ENCODE results near the gene ZIC4.

Gene ZIC4

GRCh38 chr3:147389717-147390116 is 16.6 kb downstream of the ZIC4 start:
- no peak for DNase-seq

- DNase-seq: no peak
These were observed 17.4 kb downstream of the ZIC4 start for GRCh38 chr3:147388700-147389580.

GRCh38 chr3:147387885-147388699 is 18.3 kb downstream of the ZIC4 start:
- no peak for DNase-seq

- DNase-seq: no peak
These were observed 19.0 kb downstream of the ZIC4 start for GRCh38 chr3:147387291-147387884.

GRCh38 chr3:147385059-147386012 is 21.0 kb downstream of the ZIC4 start:
- no peak for DNase-seq

GRCh38 chr3:147384210-147385058 is 21.9 kb downstream of the ZIC4 start:
- no peak for DNase-seq

GRCh38 chr3:147383617-147384016 is 22.7 kb downstream of the ZIC4 start:
- no peak for DNase-seq

GRCh38 chr3:147381596-147381995 is 24.7 kb downstream of the ZIC4 start:
- DNase-seq: no peak

GRCh38 chr3:147380977-147381376 is 25.4 kb downstream of the ZIC4 start:
- no peak for DNase-seq

GRCh38 chr3:147380387-147380951 is 25.9 kb downstream of the ZIC4 start:
- no peak for DNase-seq

- DNase-seq: no peak
These were observed 26.7 kb downstream of the ZIC4 start for GRCh38 chr3:147379651-147380050.

- DNase-seq: no peak
These were observed 28.7 kb downstream of the ZIC4 start for GRCh38 chr3:147377412-147378367.

- DNase-seq: no peak
These were observed 33.0 kb downstream of the ZIC4 start for GRCh38 chr3:147373301-147373700.

GRCh38 chr3:147372525-147373027 is 33.8 kb downstream of the ZIC4 start:
- no peak for DNase-seq

GRCh38 chr3:147371771-147372340 is 34.5 kb downstream of the ZIC4 start:
- no peak for DNase-seq

GRCh38 chr3:147371140-147371539 is 35.2 kb downstream of the ZIC4 start:
- no peak for DNase-seq

GRCh38 chr3:147370349-147370748 is 36.0 kb downstream of the ZIC4 start:
- no peak for DNase-seq

- DNase-seq: no peak
These were observed 36.7 kb downstream of the ZIC4 start for GRCh38 chr3:147369661-147370123.

GRCh38 chr3:147369231-147369630 is 37.1 kb downstream of the ZIC4 start:
- DNase-seq: no peak
